GM21786 (cell line): ENCODE results near the gene TMUB1.

Experiments used
- ATAC-seq: cut with Tn5 transposase; IDR thresholded peaks from one replicate; pipeline ENCODE4 v1.9.1; 2021; ENCODE audit not compliant: unreplicated experiment

The TMUB1 gene

DNA sequence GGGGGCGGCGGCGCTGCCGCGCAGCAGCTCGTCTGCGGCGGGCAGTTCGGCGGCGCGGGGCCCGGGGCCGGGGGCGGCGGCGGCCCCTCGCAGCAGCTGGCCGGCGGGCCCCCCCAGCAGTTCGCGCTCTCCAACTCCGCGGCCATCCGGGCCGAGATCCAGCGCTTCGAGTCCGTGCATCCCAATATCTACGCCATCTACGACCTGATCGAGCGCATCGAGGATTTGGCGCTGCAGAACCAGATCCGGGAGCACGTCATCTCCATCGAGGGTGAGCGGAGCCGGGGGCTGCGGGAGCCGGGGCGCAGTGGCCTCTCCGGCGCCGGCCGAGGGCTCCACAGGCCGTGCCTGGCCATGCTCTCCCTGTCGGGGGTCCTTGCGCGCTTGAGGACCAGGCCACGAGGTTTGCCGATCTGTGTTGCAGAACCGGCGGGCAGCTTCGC, 3.5 kb upstream of the TMUB1 start:
- no peak for ATAC-seq

DNA sequence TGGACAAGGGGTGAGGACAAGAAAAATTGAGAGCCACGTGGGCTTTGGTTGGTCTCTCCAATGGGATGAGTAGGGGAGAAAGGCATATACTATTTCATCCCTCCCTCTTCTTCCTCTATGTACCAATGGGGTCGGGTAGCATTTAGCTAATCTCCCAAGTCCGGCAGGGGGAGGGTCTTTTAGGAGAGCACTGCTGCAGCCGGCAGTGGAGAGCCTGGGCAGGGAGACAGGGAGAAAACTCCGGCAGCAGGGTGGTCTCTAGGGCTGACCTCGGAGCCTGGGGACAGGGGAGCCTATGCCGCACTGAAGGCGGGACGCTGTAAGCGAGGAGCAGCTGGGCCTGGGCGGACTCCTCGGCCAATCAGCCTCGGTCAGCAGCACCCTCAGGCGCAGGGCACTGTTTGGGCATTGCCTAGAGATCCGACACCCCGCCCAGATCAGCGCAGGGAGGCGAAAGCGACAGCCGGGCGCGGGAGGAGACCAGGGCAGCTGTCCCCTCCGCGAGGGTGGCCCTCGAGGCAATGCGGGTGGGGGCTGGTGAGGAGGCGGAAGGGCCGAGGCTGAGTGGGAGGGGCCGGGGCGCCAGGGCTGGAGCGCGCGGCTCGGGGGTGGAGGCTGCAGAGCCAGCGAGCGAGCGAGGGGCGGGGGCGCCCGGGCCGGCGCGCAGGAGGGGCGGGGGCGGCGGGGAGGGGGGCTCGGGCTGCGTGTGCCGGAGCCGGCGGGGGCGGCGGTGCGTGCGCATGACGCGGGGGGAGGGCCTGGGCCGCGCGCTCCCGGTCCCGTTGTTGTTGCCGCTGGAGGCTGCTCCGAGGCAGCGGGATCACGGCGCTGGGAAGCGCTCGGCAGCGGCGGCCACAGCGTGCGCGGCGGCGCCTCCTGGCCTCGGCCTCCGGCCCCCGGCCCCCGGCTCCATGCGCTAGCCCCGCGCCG, 2.7 kb upstream of the TMUB1 start, which contains the start of gene AGAP3:
Gene AGAP3, plus strand, starts transcription at position 785 of the 930 bp plus-strand sequence. CDS start 267 bp downstream, outside the sequence.
- ATAC-seq: peak; percentile 42

DNA sequence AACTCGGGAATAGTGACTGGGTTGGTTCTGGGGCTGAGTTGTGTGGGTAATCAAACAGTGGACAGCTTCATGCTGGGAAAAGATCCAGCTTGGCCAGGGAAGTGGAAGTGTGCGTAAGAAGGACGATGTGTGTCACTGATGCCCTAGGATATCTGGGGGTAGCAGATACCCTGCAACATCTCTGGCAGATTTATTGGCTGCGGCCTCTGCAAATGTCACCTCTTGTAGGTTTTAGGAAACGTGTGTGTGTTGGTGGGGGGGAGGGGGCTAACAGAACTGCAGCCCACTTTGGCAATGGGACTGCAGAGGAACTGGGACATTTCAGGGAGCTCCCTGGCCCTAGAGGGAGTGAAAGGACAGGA, 2.0 kb upstream of the TMUB1 start:
- no peak for ATAC-seq

DNA sequence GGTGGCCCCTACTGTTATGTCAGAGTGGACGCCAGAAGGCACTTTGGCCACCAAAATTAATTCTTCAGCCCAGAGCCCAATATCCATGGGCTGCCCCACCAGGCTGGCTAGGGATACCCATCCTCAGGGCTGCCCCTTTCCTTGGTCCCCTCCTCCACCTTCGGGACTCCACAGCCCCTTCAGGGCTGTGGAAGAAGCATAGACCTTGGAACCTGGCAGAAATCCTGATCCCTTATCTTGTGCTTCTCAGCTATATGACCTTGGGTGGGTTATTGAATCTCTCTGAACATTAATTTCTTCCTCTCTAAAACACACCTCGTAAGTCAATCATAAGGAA, 499 bp upstream of the TMUB1 start:
- ATAC-seq: no peak

DNA sequence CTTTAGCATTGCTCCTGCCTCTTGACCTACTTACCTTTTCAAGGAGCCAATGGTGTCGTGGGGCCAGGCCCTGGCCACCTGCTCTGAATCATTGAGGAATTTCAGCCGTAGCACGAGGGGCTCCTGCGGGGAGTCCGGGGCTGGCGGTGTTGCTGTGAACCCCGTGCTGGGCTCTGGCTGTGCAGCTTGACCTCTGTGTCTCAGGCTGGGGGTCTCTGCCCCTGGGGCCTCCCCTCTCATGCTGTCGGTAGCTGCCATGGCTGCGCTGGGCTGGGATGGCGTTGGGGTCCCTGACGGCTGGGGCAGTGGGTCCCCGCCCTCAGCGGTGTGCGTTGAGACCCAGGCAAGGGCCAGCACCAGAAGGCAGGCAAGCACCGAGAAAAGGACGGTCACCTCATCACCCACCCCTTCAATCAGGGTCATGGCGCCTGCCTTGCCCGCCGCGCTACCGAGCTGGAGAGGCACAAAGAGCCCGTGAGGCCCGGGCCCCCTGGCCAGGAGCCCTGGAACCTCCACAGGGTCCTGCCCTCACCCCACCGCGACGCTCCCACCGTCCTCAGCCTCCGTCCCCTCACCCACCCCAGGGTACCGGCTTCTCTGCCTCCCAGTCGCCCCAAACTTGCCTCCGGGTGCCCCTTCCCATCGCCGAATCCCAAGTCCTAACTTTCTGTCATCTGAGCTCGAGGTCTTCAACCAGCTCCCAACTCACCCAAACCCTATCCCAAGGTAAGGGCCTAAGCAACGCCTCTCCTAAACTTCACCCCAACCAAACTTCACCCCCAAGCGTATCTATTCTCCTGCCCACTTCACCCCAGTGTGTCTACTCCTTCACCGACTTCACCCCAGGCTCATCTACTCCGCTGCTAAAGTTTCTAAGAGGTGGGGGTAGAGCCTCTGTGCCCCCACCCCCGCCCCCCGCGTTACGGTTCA, 887 bp downstream of the TMUB1 start:
- no peak for ATAC-seq

DNA sequence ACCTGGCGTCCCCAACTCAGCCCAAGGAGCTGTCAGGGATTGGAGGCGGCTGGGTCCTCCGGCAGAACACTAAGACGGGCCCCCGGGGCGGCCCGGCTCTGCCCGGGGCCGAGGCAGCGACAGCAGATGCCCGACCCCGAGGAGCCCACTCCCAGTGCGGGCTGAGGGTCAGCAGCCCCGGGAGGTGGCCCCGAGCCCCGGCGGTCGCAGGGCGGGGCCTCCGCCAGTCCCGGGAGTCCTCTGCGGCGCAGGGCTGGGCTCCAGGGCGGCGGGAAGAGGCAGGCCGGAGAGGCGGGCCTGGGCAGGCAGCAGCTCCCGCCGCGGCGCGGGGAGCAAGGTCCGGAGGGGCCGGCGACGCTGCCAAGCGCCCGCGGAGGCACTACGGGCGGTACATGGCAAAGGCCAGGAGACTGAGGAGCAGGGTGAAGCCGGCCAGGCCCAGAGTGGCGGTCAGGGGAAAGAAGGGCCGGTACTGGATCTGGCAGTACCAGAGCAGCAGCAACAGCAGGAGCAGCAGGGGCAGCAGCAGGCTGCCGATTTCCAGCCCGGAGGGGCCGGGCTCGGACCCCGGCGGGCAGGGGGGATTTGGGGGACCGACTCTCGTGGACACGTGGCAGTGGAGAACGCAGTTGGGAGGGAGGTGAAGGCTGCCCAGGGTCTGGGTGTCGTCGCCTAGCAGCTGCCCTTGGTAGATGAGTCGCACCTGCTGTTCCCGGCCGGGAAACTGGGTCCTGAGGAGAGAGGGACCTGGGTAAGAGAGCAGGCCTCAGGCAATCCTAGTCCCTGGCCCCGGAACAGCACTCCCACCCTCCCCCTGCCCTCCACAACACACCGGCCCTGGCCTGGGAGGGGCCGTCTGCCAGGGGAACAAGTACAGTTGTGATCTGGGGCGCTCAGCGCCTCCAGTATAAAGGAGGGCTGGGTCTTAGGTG, 1.9 kb downstream of the TMUB1 start:
- no peak for ATAC-seq

DNA sequence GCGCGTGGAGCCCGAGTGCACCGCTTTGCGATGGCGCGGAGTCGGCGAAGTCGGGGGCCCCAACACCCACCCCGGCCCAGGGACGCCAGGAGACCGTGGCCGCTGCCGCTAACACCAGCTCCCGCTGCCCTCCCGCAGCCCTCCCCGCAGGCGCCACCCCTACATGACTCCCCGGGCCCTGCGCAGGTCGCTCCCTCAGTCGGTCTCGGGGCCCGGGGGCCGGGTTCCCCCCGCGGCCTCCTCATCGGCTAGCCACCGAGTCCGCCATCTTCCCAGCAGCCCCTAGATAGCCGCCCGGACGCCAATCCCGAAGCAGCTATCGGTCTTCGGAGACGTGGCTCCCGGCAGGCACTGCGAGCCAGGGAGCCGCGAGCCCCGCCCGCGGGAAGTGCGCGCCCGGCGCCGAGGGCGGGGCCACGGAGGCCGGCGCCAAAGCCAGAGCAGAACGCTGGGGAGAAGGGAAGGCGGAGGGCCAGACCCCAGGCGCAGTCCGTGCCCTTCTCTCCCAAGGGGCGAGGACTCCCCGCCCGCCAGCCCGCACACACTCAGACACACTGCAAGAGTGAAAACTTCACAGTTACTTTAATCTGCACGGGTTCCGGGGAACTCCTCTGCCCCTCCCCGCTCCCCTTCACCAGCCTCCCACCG, 2.6 kb downstream of the TMUB1 start, which contains the start of gene FASTK:
Gene FASTK, minus strand, starts transcription at position 288 of the 648 bp plus-strand sequence. Its CDS starts 43 bp downstream, at position 245.
- ATAC-seq: peak; percentile 79

DNA sequence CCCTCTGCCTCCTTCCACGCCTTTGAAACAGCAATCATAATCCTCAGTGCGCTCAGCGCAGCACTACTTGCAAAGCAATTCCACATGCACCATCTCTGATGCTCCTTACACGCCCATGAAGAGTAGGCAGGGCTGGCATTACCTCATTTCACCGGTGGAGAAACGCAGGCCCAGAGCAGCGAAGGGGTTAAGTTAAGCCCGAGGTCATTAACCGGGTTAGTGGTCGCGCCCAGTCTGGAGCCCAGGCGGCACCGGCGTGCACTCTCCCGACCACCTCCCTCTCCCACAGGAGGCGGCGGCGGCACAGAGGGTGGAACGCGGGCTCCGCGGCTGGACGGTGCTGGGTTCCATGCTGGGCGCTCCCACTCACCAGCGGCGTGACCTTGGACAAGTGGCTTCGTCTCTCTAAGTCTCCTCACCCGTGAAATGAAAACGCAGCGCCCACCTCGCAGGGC, 3.2 kb downstream of the TMUB1 start:
- ATAC-seq: peak; percentile 0

DNA sequence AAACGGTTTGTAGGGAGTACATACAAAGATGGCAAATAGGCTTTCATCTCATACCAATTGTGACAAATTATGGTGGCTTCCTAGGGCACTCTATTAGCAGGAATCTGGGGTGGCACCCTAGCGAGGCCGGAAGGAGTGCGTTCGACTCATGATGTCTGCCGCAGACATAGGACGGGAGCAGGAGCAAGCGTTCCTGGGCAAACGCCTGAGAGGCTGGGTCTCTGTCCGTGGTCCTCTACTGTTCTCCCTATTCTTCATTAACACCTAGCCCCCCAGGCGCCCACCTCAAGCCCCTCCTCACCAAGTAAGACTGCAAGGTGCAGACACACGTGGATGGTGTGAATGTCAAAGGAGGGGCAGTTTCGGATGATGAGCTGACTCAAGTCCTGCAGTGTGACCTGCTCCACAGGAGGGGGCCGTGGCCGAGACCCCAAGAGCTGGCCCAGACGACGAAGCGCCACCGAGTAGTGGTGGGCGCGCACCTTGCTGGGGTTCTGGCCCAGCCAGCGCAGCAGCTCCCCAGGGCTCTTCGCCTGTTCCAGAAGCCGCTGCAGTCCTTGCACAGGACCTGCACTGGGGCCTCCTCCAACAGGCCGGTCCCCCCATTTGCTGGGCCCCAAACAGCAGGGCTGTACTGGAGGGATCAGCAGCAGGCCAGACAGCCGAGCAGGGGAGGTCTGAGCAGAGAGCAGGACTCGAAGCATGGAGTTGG, 3.9 kb downstream of the TMUB1 start:
- ATAC-seq: no peak

DNA sequence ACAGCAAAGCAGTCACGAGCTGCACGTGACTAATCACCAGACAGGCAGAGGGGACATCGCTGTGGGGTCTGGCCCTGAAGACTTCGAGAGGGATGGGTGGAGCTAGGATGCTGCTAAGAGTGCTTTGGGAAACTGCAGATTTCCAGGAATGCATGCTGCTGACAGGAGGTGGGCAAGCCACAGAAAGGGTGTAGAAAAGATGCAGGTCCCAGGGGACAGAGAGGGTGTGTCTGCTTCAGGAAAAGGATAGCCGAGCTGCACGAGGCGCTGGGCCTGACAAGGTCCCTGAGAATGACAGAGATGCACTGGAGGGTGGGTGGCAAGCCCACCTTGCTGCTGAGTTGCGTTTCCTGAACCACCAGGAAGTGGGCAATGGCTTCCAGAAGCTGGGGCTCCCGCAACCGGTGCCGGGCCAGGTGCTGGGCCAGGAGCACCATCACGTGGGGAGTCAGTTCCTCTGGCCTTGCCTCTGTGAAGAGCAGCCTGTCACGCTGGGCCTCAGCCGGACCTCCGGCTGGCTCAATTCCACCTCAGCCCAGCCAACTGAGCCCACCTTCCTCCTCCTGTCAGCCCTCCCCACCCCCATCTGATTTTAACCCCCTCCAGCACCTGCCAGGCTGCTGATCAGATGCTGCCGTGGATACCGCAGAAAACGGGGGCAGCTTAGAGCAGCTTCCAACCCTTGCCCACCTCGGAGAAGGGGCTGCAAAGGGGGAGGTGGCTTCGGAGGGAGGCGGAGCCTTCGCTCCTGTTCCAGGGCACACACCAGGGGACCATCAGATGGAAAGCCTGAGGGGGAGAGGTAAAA, 4.9 kb downstream of the TMUB1 start:
- no peak for ATAC-seq

DNA sequence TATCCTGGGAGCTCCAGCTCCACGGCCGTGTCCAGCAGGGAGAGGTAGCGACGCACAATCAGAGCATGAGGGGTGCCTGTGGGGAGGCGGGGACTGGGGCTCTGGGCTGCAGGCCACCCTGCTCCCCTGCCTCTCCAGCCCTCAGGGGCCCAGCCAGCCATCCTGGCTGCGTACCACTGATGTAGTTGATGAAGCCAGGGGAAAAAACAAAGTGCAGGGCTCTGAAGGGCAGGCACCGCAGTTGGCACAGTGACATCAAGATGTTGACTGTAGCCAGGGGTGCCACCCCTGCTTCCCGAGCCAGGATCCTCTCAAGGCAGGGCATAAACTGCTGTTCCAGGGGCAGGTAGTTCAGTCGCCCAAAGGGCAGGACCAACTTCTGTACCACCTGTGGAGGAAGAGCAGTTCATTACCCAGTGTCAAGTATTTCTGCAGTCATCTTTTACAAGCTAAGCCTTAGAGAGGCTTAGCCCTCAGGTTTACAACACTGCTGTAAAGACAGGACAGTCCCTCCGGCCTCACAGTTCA, 5.5 kb downstream of the TMUB1 start:
- ATAC-seq: no peak

DNA sequence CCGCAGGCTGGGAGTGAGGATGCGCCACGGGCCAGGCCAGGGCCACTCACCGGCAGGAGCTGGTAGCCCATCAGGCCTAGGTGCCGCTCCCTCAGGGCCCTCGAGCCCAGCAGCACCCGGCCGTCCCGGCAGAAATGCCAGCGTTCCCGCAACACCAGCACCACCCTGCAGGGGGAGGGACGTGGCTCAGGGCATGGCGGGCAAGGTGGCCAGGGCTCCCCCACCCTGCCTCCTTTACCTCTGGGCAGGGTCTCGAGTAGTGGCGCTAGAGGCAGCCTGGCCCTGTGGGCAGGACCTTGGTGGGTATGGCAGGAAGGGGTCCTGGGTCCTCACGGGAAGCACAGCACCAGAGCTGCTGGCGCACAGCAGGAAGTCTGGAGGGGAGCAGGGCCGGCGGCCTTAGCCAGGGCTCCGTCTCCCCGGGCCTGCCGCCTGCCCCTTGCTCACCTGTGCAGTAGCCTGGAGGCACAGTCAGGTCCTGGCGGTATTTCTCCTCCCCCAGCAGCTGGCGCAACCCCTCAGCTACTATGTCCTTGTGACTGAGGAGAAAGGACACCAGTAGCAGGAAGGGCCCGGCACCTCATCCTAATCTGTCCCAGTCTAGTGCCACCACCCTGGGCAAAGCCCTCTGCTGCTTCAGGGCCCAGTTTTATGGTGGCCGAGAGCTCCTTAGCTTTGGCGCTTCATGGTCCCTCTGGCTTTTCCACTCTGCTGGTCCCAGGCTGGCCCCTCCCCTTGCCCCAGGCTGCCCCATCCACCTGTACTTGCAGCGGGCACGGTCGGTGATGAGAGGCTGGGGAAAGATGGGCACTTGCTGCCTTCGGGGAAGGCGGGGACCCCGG, 6.2 kb downstream of the TMUB1 start:
- ATAC-seq: no peak

DNA sequence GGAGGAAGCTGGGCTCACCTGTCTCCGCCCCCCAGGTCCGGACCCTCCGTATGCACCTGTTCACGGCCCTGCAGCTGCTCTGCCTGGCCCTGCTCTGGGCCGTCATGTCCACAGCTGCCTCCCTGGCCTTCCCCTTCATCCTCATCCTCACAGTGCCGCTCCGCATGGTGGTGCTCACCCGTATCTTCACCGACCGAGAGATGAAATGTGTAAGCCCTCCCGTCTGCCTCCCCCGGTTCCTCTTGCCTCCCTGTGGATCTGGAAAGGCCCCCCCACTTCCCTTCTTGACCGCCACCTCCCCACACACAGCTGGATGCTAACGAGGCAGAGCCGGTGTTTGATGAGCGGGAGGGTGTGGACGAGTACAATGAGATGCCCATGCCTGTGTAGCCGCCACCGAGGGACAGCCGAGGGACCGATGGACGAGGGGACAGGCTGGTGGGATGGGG, 7.3 kb downstream of the TMUB1 start:
- no peak for ATAC-seq

DNA sequence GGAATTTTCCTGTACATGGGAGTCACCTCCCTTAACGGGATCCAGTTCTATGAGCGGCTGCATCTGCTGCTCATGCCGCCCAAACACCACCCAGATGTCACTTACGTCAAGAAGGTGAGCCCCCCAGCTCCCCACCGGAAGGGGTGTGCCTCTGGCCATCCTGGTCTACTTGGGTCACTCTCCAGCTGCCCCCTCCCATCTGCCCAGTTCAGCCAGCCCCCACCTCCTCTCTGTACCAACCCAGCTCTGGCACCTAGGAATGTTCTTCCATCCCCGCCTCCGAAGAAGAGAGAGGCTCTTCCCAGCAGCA, 7.7 kb downstream of the TMUB1 start:
- ATAC-seq: no peak

DNA sequence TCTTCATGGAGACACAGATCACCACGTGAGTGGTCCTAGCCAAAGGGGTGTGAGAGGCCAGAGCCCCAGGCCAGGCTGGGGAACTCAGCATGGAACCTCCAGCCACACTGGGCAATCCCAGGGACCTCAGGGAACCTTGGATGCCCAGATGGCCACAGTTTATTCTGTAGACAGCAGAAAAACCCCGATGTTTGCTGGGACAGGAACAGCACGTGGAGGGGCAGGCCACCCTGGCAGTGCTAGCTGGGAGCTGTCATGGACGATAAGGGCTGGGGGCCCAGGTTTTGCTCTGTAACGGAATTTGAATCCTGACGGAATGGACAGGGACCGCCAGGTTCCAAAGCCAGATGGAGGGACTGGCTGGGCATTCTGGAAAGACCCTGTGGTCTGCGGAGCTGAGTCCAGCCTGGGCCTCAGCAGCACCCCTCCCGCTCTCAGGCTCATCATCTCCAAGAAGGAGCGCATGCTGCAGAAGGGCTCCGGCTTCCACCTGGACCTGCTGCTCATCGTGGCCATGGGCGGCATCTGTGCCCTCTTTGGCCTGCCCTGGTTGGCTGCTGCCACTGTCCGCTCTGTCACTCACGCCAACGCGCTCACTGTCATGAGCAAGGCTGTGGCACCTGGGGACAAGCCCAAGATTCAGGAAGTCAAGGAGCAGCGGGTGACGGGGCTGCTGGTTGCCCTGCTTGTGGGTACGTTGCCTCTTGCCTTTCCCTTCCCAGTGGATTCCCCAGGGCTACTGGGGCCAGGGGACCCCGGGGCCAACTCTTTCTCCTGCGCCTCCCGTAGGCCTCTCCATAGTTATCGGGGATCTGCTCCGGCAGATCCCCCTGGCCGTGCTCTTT, 8.3 kb downstream of the TMUB1 start:
- no peak for ATAC-seq

DNA sequence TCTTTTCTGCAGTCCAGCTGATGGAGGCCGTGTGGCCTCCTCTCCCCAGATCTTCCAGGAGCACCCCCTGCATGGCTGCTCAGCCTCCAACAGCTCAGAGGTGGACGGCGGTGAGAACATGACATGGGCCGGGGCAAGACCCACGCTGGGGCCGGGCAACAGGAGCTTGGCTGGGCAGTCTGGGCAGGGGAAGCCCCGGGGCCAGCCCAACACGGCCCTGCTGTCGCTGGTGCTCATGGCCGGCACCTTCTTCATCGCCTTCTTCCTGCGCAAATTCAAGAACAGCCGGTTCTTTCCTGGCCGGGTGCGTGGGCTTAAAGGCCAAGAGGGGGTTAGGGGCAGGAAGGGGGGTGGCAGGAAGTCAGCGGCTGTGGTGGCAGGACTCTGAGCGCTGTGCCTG, 9.3 kb downstream of the TMUB1 start:
- no peak for ATAC-seq
